Neuron (in vitro differentiated cells): ENCODE measurements around the gene MUC12.
"Not testable (repeated sequence)": the region's sequence is repeated elsewhere in the genome, so short reads cannot be mapped to it uniquely, and the experiment has no call there.

Source experiments
- H2AFZ ChIP-seq: one replicate; pipeline ENCODE4 v1.6.1; 2013; ENCODE audit warnings: low read depth, mild to moderate bottlenecking, inconsistent platforms, low read length, moderate library complexity
- H3K27me3 ChIP-seq: one replicate; pipeline ENCODE4 v1.6.1; 2013; ENCODE audit warnings: low read length; ENCODE audit not compliant: insufficient read depth
- H3K36me3 ChIP-seq: one replicate; pipeline ENCODE4 v1.6.1; 2013; ENCODE audit warnings: low read length; ENCODE audit not compliant: insufficient read depth
- H3K4me1 ChIP-seq: one replicate; pipeline ENCODE4 v1.6.1; 2013; ENCODE audit warnings: low read length; ENCODE audit not compliant: insufficient read depth
- H3K4me3 ChIP-seq: 2 replicates; pipeline ENCODE4 v1.5.1; 2013; ENCODE audit warnings: mild to moderate bottlenecking, low read length, moderate library complexity
- H3K9me3 ChIP-seq: one replicate; pipeline ENCODE4 v1.6.1; 2013; ENCODE audit warnings: low read length

MUC12 gene

GRCh38 chr7:100985033-100985797 lies 15.8 kb downstream of the MUC12 start:
- not testable (repeated sequence) for H3K36me3 ChIP-seq, H2AFZ ChIP-seq, H3K27me3 ChIP-seq, H3K4me1 ChIP-seq, H3K9me3 ChIP-seq, H3K4me3 ChIP-seq

GRCh38 chr7:100991631-100992030 lies 22.3 kb downstream of the MUC12 start:
- no peaks in the 10 kb centered on the region for H3K9me3 ChIP-seq
- H3K4me3 ChIP-seq: no peak overlapping the region
- H3K27me3 ChIP-seq: no peaks in the 10 kb centered on the region
- no peak overlapping the region for H2AFZ ChIP-seq
- H3K36me3 ChIP-seq: no peaks in the 10 kb centered on the region
- no peaks in the 10 kb centered on the region for H3K4me1 ChIP-seq

GRCh38 chr7:100992280-100992679 lies 22.9 kb downstream of the MUC12 start:
- H2AFZ ChIP-seq, H3K4me3 ChIP-seq, H3K36me3 ChIP-seq, H3K9me3 ChIP-seq, H3K4me1 ChIP-seq, H3K27me3 ChIP-seq: not testable (repeated sequence)

GRCh38 chr7:100994671-100995070 lies 25.3 kb downstream of the MUC12 start:
- not testable (repeated sequence) for H2AFZ ChIP-seq, H3K9me3 ChIP-seq, H3K4me3 ChIP-seq, H3K36me3 ChIP-seq, H3K4me1 ChIP-seq, H3K27me3 ChIP-seq

GRCh38 chr7:100998530-100998929 lies 29.2 kb downstream of the MUC12 start:
- H3K4me1 ChIP-seq, H3K27me3 ChIP-seq, H3K36me3 ChIP-seq, H2AFZ ChIP-seq, H3K4me3 ChIP-seq, H3K9me3 ChIP-seq: not testable (repeated sequence)

GRCh38 chr7:100999334-100999733 lies 30.0 kb downstream of the MUC12 start:
- H3K27me3 ChIP-seq, H3K4me1 ChIP-seq, H3K4me3 ChIP-seq, H2AFZ ChIP-seq, H3K9me3 ChIP-seq, H3K36me3 ChIP-seq: not testable (repeated sequence)

- not testable (repeated sequence) for H2AFZ ChIP-seq, H3K4me3 ChIP-seq, H3K4me1 ChIP-seq, H3K27me3 ChIP-seq, H3K36me3 ChIP-seq, H3K9me3 ChIP-seq
Observed at GRCh38 chr7:101000025-101000424, 30.7 kb downstream of the MUC12 start.

- H3K36me3 ChIP-seq, H3K27me3 ChIP-seq, H2AFZ ChIP-seq, H3K9me3 ChIP-seq, H3K4me3 ChIP-seq, H3K4me1 ChIP-seq: not testable (repeated sequence)
Observed at GRCh38 chr7:101002333-101002732, 33.0 kb downstream of the MUC12 start.

GRCh38 chr7:101007361-101007760 lies 38.0 kb downstream of the MUC12 start:
- not testable (repeated sequence) for H3K4me3 ChIP-seq, H3K4me1 ChIP-seq, H3K27me3 ChIP-seq, H3K9me3 ChIP-seq, H3K36me3 ChIP-seq, H2AFZ ChIP-seq

- H3K9me3 ChIP-seq: no peaks in the 10 kb centered on the region
Observed at GRCh38 chr7:101009629-101010028, 40.3 kb downstream of the MUC12 start.

GRCh38 chr7:101012931-101013330 lies 43.6 kb downstream of the MUC12 start:
- no peaks in the 10 kb centered on the region for H3K9me3 ChIP-seq

More at GRCh38 chr7:101009629-101010028, 40.3 kb downstream of the MUC12 start:
- H2AFZ ChIP-seq: no peak overlapping the region
- H3K4me3 ChIP-seq: no peak overlapping the region
- H3K4me1 ChIP-seq: no peaks in the 10 kb centered on the region
- no peaks in the 10 kb centered on the region for H3K27me3 ChIP-seq
- H3K36me3 ChIP-seq: no peaks in the 10 kb centered on the region

GRCh38 chr7:101015626-101016025 lies 46.3 kb downstream of the MUC12 start:
- H3K9me3 ChIP-seq: no peaks in the 10 kb centered on the region
- H3K4me3 ChIP-seq: no peak overlapping the region
- H3K4me1 ChIP-seq: peaks cover 19% of the 10 kb centered on the region
- H3K36me3 ChIP-seq: no peaks in the 10 kb centered on the region
- H3K27me3 ChIP-seq: no peaks in the 10 kb centered on the region
- H2AFZ ChIP-seq: no peak overlapping the region

More at GRCh38 chr7:101012931-101013330, 43.6 kb downstream of the MUC12 start:
- Histone ChIP-seq H3K4me1 (peaks cover 11% of the 10 kb centered on the region), H3K27me3 (no peaks in the 10 kb centered on the region), H2AFZ (no peak overlapping the region), H3K36me3 (no peaks in the 10 kb centered on the region), H3K4me3 (no peak overlapping the region)

GRCh38 chr7:101017064-101017777 lies 47.9 kb downstream of the MUC12 start:
- Histone ChIP-seq H3K4me3 (peak overlapping the region; percentile 48), H3K9me3 (no peaks in the 10 kb centered on the region), H3K4me1 (peaks cover 19% of the 10 kb centered on the region), H3K36me3 (no peaks in the 10 kb centered on the region), H2AFZ (peak overlapping the region; percentile 62), H3K27me3 (no peaks in the 10 kb centered on the region)
